SU-DHL-6 (cell line): Measurements from ENCODE around the gene EYS.

Source experiments
- H2AFZ ChIP-seq: fragments of 200-600 bp; sonication (generic); 2 replicates; pipeline ENCODE4 v1.6.1; 2014; ENCODE audit warnings: low read depth, mild to moderate bottlenecking, moderate library complexity, mixed read lengths, antibody characterized with exemption, low read length; ENCODE audit not compliant: severe bottlenecking
- H3F3A ChIP-seq: fragments of 200-600 bp; shearing (Covaris generic); 2 replicates; pipeline ENCODE4 v1.6.0; 2016; ENCODE audit warnings: antibody characterized with exemption, mild to moderate bottlenecking; ENCODE audit not compliant: insufficient read depth
- H3K27ac ChIP-seq: fragments of 200-600 bp; sonication (generic); 2 replicates; pipeline ENCODE4 v1.5.1; 2016; ENCODE audit warnings: low read depth, mild to moderate bottlenecking, low read length, moderate library complexity, mixed read lengths
- H3K27me3 ChIP-seq: fragments of 200-600 bp; sonication (generic), shearing (Covaris generic); 2 replicates; pipeline ENCODE4 v1.6.0; 2014; ENCODE audit warnings: mild to moderate bottlenecking, low read length
- H3K36me3 ChIP-seq: fragments of 200-600 bp; sonication (generic); 2 replicates; pipeline ENCODE4 v1.6.1; 2014; ENCODE audit warnings: mild to moderate bottlenecking, low read length, mixed read lengths
- H3K4me2 ChIP-seq: fragments of 300-600, 200-600 bp; shearing (Covaris generic), sonication (generic); 2 replicates; pipeline ENCODE4 v1.6.0; 2014; ENCODE audit warnings: low read length, low read depth, mild to moderate bottlenecking; ENCODE audit not compliant: poor library complexity, severe bottlenecking
- H3K4me3 ChIP-seq: fragments of 200-600 bp; sonication (generic); 2 replicates; pipeline ENCODE4 v1.5.1; 2014; ENCODE audit warnings: antibody characterized with exemption, low read length, mild to moderate bottlenecking, mixed read lengths; ENCODE audit not compliant: insufficient read depth, poor library complexity, severe bottlenecking
- H3K79me2 ChIP-seq: fragments of 200-600 bp; sonication (generic); 2 replicates; pipeline ENCODE4 v1.6.1; 2014; ENCODE audit warnings: mild to moderate bottlenecking, low read length, moderate library complexity; ENCODE audit not compliant: insufficient read depth
- H3K9ac ChIP-seq: fragments of 200-600 bp; sonication (generic); 2 replicates; pipeline ENCODE4 v1.7.0; 2014; ENCODE audit warnings: mild to moderate bottlenecking, low read length
- H3K9me2 ChIP-seq: fragments of 200-600 bp; sonication (generic); replicated peaks from 2 replicates; pipeline ENCODE4 v1.6.1; 2014; ENCODE audit warnings: low read length; ENCODE audit not compliant: insufficient read depth
- H3K9me3 ChIP-seq: fragments of 200-600 bp; sonication (generic); 2 replicates; pipeline ENCODE4 v1.6.1; 2014; ENCODE audit warnings: low read length, mixed read lengths; ENCODE audit not compliant: insufficient read depth
- H4K20me1 ChIP-seq: fragments of 200-600 bp; sonication (generic); 2 replicates; pipeline ENCODE4 v1.6.1; 2014; ENCODE audit warnings: low read depth, mild to moderate bottlenecking, antibody characterized with exemption, low read length, moderate library complexity, mixed read lengths
- CTCF ChIP-seq: fragments of 200-600 bp; sonication (generic); IDR thresholded peaks from one replicate; pipeline ENCODE4 v1.5.1; 2017; ENCODE audit warnings: antibody characterized with exemption, mild to moderate bottlenecking, low read length, moderate library complexity; ENCODE audit not compliant: insufficient read depth, poor library complexity, severe bottlenecking
- EZH2phosphoT487 ChIP-seq: fragments of 200-600 bp; sonication (generic), shearing (Covaris generic); conservative IDR thresholded peaks from 2 replicates; pipeline ENCODE4 v1.6.1; 2018; ENCODE audit warnings: mild to moderate bottlenecking, antibody characterized with exemption, low read length, moderate library complexity, mixed read lengths

Gene EYS

GRCh38 chr6:63785006-63785405, 1922.0 kb downstream of the EYS start:
- no peaks in the 10 kb centered on the region for H3K27me3 ChIP-seq
- H3K9me3 ChIP-seq: no peaks in the 10 kb centered on the region
- H3K9me2 ChIP-seq: no peaks in the 10 kb centered on the region
- H3K36me3 ChIP-seq: no peaks in the 10 kb centered on the region
- H4K20me1 ChIP-seq: no peaks in the 10 kb centered on the region
- H3K27ac ChIP-seq: no peak overlapping the region
- H3K9ac ChIP-seq: no peak overlapping the region
- H3K79me2 ChIP-seq: no peaks in the 10 kb centered on the region
- no peak overlapping the region for H3K4me3 ChIP-seq
- TF ChIP-seq CTCF: no peak
- no peak for TF ChIP-seq EZH2phosphoT487
- no peak overlapping the region for H3K4me2 ChIP-seq
- no peak overlapping the region for H2AFZ ChIP-seq
- no peaks in the 10 kb centered on the region for H3F3A ChIP-seq

GRCh38 chr6:63783096-63783495, 1923.9 kb downstream of the EYS start:
- TF ChIP-seq CTCF (no peak), EZH2phosphoT487 (no peak)
- no peaks in the 10 kb centered on the region for H3F3A ChIP-seq
- H3K27me3 ChIP-seq: no peaks in the 10 kb centered on the region
- H3K9ac ChIP-seq: no peak overlapping the region
- no peak overlapping the region for H3K4me2 ChIP-seq
- no peaks in the 10 kb centered on the region for H3K79me2 ChIP-seq
- no peaks in the 10 kb centered on the region for H3K9me2 ChIP-seq
- no peak overlapping the region for H2AFZ ChIP-seq
- no peak overlapping the region for H3K27ac ChIP-seq
- H3K4me3 ChIP-seq: no peak overlapping the region
- H3K36me3 ChIP-seq: no peaks in the 10 kb centered on the region
- H4K20me1 ChIP-seq: no peaks in the 10 kb centered on the region
- H3K9me3 ChIP-seq: no peaks in the 10 kb centered on the region

- Histone ChIP-seq H3K27me3 (no peaks in the 10 kb centered on the region), H3K27ac (no peak overlapping the region), H3F3A (no peaks in the 10 kb centered on the region), H3K9me2 (no peaks in the 10 kb centered on the region), H3K9me3 (no peaks in the 10 kb centered on the region), H3K36me3 (no peaks in the 10 kb centered on the region), H2AFZ (no peak overlapping the region), H3K9ac (no peak overlapping the region), H4K20me1 (no peaks in the 10 kb centered on the region), H3K4me2 (no peak overlapping the region), H3K79me2 (no peaks in the 10 kb centered on the region), H3K4me3 (no peak overlapping the region)
- TF ChIP-seq EZH2phosphoT487: no peak
- TF ChIP-seq CTCF: no peak
Measured at GRCh38 chr6:63774961-63775360, 1932.1 kb downstream of the EYS start.
